Coronary artery (tissue), 2 donors: ENCODE data around the gene FFAR2.

Experiments used
- DNase-seq: peaks from one replicate; pipeline ENCODE4 v3.0.0-alpha.2; 2017; ENCODE audit warnings: low spot score
- H3K27ac ChIP-seq, 2 donors: fragments of 200-600 bp; sonication (generic); one replicate each; pipeline ENCODE4 v1.5.1; 2016 to 2019
- H3K4me3 ChIP-seq: fragments of 200-600 bp; sonication (generic); 2 replicates; pipeline ENCODE4 v1.5.1; 2016; ENCODE audit warnings: mild to moderate bottlenecking, moderate library complexity
- CTCF ChIP-seq: fragments of 200-600 bp; sonication (generic); IDR thresholded peaks from one replicate; pipeline ENCODE4 v1.5.1; 2019; ENCODE audit warnings: antibody characterized with exemption

Gene FFAR2

GRCh38 chr19:35454663-35455062 is 6.6 kb downstream of the FFAR2 start:
- TF ChIP-seq CTCF: no peak
- Histone ChIP-seq H3K4me3 (no peak overlapping the region), H3K27ac (no peak overlapping the region)
- no peak for DNase-seq

- H3K27ac ChIP-seq: no peak overlapping the region
- H3K4me3 ChIP-seq: no peak overlapping the region
- no peak for TF ChIP-seq CTCF
- no peak for DNase-seq
These were observed 7.7 kb downstream of the FFAR2 start for GRCh38 chr19:35455616-35456201.

GRCh38 chr19:35457173-35457572 is 9.1 kb downstream of the FFAR2 start:
- TF ChIP-seq CTCF: no peak

GRCh38 chr19:35458192-35458591 is 10.1 kb downstream of the FFAR2 start:
- no peak for TF ChIP-seq CTCF

More at GRCh38 chr19:35457173-35457572, 9.1 kb downstream of the FFAR2 start:
- no peak for DNase-seq
- Histone ChIP-seq H3K27ac (no peak overlapping the region), H3K4me3 (no peak overlapping the region)

GRCh38 chr19:35458731-35459391 is 10.8 kb downstream of the FFAR2 start:
- Histone ChIP-seq H3K27ac (no peak overlapping the region), H3K4me3 (no peak overlapping the region)
- no peak for TF ChIP-seq CTCF
- no peak for DNase-seq

More at GRCh38 chr19:35458192-35458591, 10.1 kb downstream of the FFAR2 start:
- no peak for DNase-seq
- Histone ChIP-seq H3K27ac (no peak overlapping the region), H3K4me3 (no peak overlapping the region)

GRCh38 chr19:35459414-35460082 is 11.5 kb downstream of the FFAR2 start:
- no peak for TF ChIP-seq CTCF
- Histone ChIP-seq H3K27ac (no peak overlapping the region), H3K4me3 (no peak overlapping the region)
- no peak for DNase-seq
